ENCODE results near the gene SLC36A4. TPM values are rescaled to one million over a fixed set of nuclear protein-coding genes. Genes with fewer than 3 reads are reported as not detected.

The SLC36A4 gene
- total RNA-seq, 1 experiment from 2014 or later, result 21.1 TPM

GRCh38 chr11:93099806-93100205, 98.0 kb downstream of the SLC36A4 start:
- ATAC-seq (no peak), DNase-seq (ENCODE audit: low read depth, low spot score) (no peak)
- Histone ChIP-seq H3K4me2 (ENCODE audit: low read length) (no peak overlapping the region), H4K20me1 (ENCODE audit: insufficient read depth) (no peaks in the 10 kb centered on the region), H3K9me2 (ENCODE audit: insufficient read depth) (no peaks in the 10 kb centered on the region), H3K27ac (ENCODE audit: low read depth, low read length) (no peak overlapping the region), H2AFZ (ENCODE audit: low read depth, low read length, poor library complexity, severe bottlenecking) (no peak overlapping the region), H3K36me3 (ENCODE audit: control insufficient read depth in 1 of 2, insufficient read depth in 2 of 2, low read length in 2 of 2) (no peaks in the 10 kb centered on the region), H3K27me3 (ENCODE audit: insufficient read depth, low read length) (no peaks in the 10 kb centered on the region), H3K79me2 (ENCODE audit: insufficient read depth, low read length) (no peaks in the 10 kb centered on the region), H3K9ac (ENCODE audit: low read length) (no peak overlapping the region), H3K4me3 (replicated peaks in 1 of 2; ENCODE audit: low read depth in 1 of 2, low read length in 2 of 2) (no peak overlapping the region), H3K9me3 (ENCODE audit: control insufficient read depth in 1 of 2, insufficient read depth in 1 of 2, low read depth in 1 of 2, low read length in 2 of 2) (no peaks in the 10 kb centered on the region), H3K4me1 (ENCODE audit: control insufficient read depth in 1 of 2, insufficient read depth in 2 of 2, low read length in 2 of 2) (no peaks in the 10 kb centered on the region)
- intact Hi-C loops (cut with micrococcal nuclease), result no loop called here
- no peak for TF ChIP-seq RAD21 (IDR thresholded peaks at IDR 0.05; ENCODE audit: low read depth)
- TF ChIP-seq REST (IDR thresholded peaks at IDR 0.05; ENCODE audit: low read depth), result no peak
- TF ChIP-seq SIN3A (IDR thresholded peaks at IDR 0.05; ENCODE audit: low read depth), result no peak
- TF ChIP-seq POLR2AphosphoS5 (IDR thresholded peaks at IDR 0.05; ENCODE audit: low read depth, low read length), result no peak
- no peak for TF ChIP-seq EZH2phosphoT487 (IDR thresholded peaks at IDR 0.05; ENCODE audit: borderline replicate concordance)
- no peak for TF ChIP-seq POLR2A (IDR thresholded peaks at IDR 0.05; ENCODE audit: borderline replicate concordance, extremely low read depth, insufficient read depth, insufficient read length)
- TF ChIP-seq SRF (IDR thresholded peaks at IDR 0.05; ENCODE audit: low read depth), result no peak
- no peak for TF ChIP-seq MAX (IDR thresholded peaks at IDR 0.05)
- no peak for TF ChIP-seq TCF7L2 (IDR thresholded peaks at IDR 0.05; ENCODE audit: borderline replicate concordance, extremely low read depth, insufficient read depth, insufficient read length)
- TF ChIP-seq ZNF274 (IDR thresholded peaks at IDR 0.05; ENCODE audit: low read depth, low read length), result no peak
- no peak for TF ChIP-seq ATF3 (IDR thresholded peaks at IDR 0.05)
- no peak for TF ChIP-seq CEBPB (IDR thresholded peaks at IDR 0.05; ENCODE audit: low read depth)
- no peak for TF ChIP-seq CBX3 (IDR thresholded peaks at IDR 0.05; ENCODE audit: low read depth)
- TF ChIP-seq YY1 (IDR thresholded peaks at IDR 0.05; ENCODE audit: extremely low read depth, insufficient replicate concordance, low read depth, low read length), result no peak
- no peak for TF ChIP-seq CTCF (IDR thresholded peaks at IDR 0.05 in 2 of 3, conservative IDR thresholded peaks at IDR 0.05 in 1 of 3; ENCODE audit: borderline replicate concordance in 1 of 3, insufficient read depth in 1 of 3, low read depth in 2 of 3, low read length in 2 of 3)
- ChIA-PET RAD21 (ENCODE audit: low non-redundant PET in 1 of 2, low total read pairs in 2 of 2, uncharacterized antibody in 2 of 2, unreplicated experiment in 2 of 2) (no interaction called here), CTCF (interaction anchor here (0.9 kb wide), 1 partner anchor 10 kb away, joined by 5 read pairs; no protein-coding TSS in a partner anchor), POLR2A (no interaction called here)
- no TSS peak for BruUV-seq (replicated peaks)
